Neural progenitor cell (in vitro differentiated cells): ENCODE results near the gene ACACB.

Experiments
- CTCF ChIP-seq: fragments of 200-600 bp; sonication (generic); IDR thresholded peaks from 2 replicates; pipeline ENCODE4 v1.5.1; 2017; ENCODE audit warnings: antibody characterized with exemption, mild to moderate bottlenecking
- EZH2 ChIP-seq: fragments of 200-600 bp; sonication (generic); IDR thresholded peaks from 2 replicates; pipeline ENCODE4 v1.6.1; 2017; ENCODE audit warnings: antibody characterized with exemption, mild to moderate bottlenecking, moderate library complexity

- TF ChIP-seq CTCF (no peak), EZH2 (no peak)
Observed at GRCh38 chr12:109290061-109290460, 173.7 kb downstream of the ACACB start.
